Measurements from ENCODE around the gene SAMM50.

SAMM50 gene

GRCh38 chr22:43946384-43946667 lies 8.9 kb upstream of the SAMM50 start:
- no peak overlapping the region for H4K8ac ChIP-seq (ENCODE audit: low read depth, low read length)
- H3K4me3 ChIP-seq (ENCODE audit: low read length in 2 of 2), result no peak overlapping the region
- H3K23ac ChIP-seq (ENCODE audit: low read depth, low read length, poor library complexity), result peak overlapping the region; percentile 10
- no peak overlapping the region for H3K14ac ChIP-seq (ENCODE audit: low read length)
- H3K79me1 ChIP-seq (ENCODE audit: low read depth, low read length), result no peaks in the 10 kb centered on the region
- H3K4me1 ChIP-seq (ENCODE audit: control insufficient read depth in 2 of 2, insufficient read depth in 1 of 2, low read depth in 1 of 2, low read length in 2 of 2), result peaks cover 1 to 17% of the 10 kb centered on the region in 2 donors
- H3K27me3 ChIP-seq (ENCODE audit: control insufficient read depth in 3 of 3, insufficient read depth in 3 of 3, low read depth in 1 of 3, low read length in 3 of 3), result no peaks in the 10 kb centered on the region
- no peak overlapping the region for H2BK15ac ChIP-seq (ENCODE audit: low read length)
- H3K4me2 ChIP-seq (ENCODE audit: insufficient read depth, low read length, poor library complexity, severe bottlenecking), result no peak overlapping the region
- no peak overlapping the region for H2BK120ac ChIP-seq (ENCODE audit: low read depth, low read length)
- H2BK12ac ChIP-seq (ENCODE audit: low read length), result no peak overlapping the region
- no peak overlapping the region for H3K9ac ChIP-seq (ENCODE audit: low read depth, low read length, poor library complexity)
- H3K18ac ChIP-seq (ENCODE audit: low read length), result no peak overlapping the region
- peaks cover 26 to 31% of the 10 kb centered on the region in 2 donors for H3K36me3 ChIP-seq (replicated peaks in 1 of 2; ENCODE audit: control insufficient read depth in 2 of 2, insufficient read depth in 2 of 2, low read length in 2 of 2)
- WGBS, 2 donors (ENCODE audit: extremely low coverage in 2 of 2, insufficient read length in 2 of 2, insufficient replicate concordance in 1 of 2), result no CpG with 5 or more reads among the region's 7 CpGs
- peaks cover 0 to 6% of the 10 kb centered on the region in 2 donors for H3K9me3 ChIP-seq (replicated peaks in 1 of 2; ENCODE audit: control insufficient read depth in 2 of 2, insufficient read depth in 1 of 2, low read depth in 1 of 2, low read length in 2 of 2)
- DNase-seq (ENCODE audit: low spot score), result no peak
- H4K91ac ChIP-seq (ENCODE audit: low read depth, low read length, poor library complexity), result no peak overlapping the region
- H2BK5ac ChIP-seq (ENCODE audit: low read length), result no peak overlapping the region
- H3K27ac ChIP-seq (replicated peaks; ENCODE audit: low read length), result no peak overlapping the region
- no peak overlapping the region for H3K4ac ChIP-seq (ENCODE audit: low read length)
- no peak overlapping the region for H2AFZ ChIP-seq (ENCODE audit: low read length)
- H2AK5ac ChIP-seq (ENCODE audit: low read depth, low read length), result no peak overlapping the region

GRCh38 chr22:43948836-43949406 lies 6.3 kb upstream of the SAMM50 start:
- H3K27me3 ChIP-seq (ENCODE audit: control insufficient read depth in 3 of 3, insufficient read depth in 3 of 3, low read depth in 1 of 3, low read length in 3 of 3), result no peaks in the 10 kb centered on the region
- no peak overlapping the region for H3K4ac ChIP-seq (ENCODE audit: low read length)
- WGBS, 2 donors (ENCODE audit: extremely low coverage in 2 of 2, insufficient read length in 2 of 2, insufficient replicate concordance in 1 of 2), result no CpG with 5 or more reads among the region's 12 CpGs

GRCh38 chr22:43951391-43951790 lies 3.9 kb upstream of the SAMM50 start:
- no peak overlapping the region for H2BK120ac ChIP-seq (ENCODE audit: low read depth, low read length)
- peak overlapping the region; percentile 43 for H2AK5ac ChIP-seq (ENCODE audit: low read depth, low read length)
- no peak overlapping the region for H3K9ac ChIP-seq (ENCODE audit: low read depth, low read length, poor library complexity)
- no peak overlapping the region for H4K8ac ChIP-seq (ENCODE audit: low read depth, low read length)
- no peak for DNase-seq (ENCODE audit: low spot score)
- no peak overlapping the region for H2BK12ac ChIP-seq (ENCODE audit: low read length)
- H3K36me3 ChIP-seq (replicated peaks in 1 of 2; ENCODE audit: control insufficient read depth in 2 of 2, insufficient read depth in 2 of 2, low read length in 2 of 2), result peaks cover 0 to 3% of the 10 kb centered on the region in 2 donors
- no peak overlapping the region for H3K14ac ChIP-seq (ENCODE audit: low read length)
- H3K27ac ChIP-seq (replicated peaks; ENCODE audit: low read length), result no peak overlapping the region
- H2BK5ac ChIP-seq (ENCODE audit: low read length), result peak overlapping the region; percentile 58
- no peak overlapping the region for H2BK15ac ChIP-seq (ENCODE audit: low read length)
- H2AFZ ChIP-seq (ENCODE audit: low read length), result no peak overlapping the region
- H3K79me1 ChIP-seq (ENCODE audit: low read depth, low read length), result peaks cover 4% of the 10 kb centered on the region
- peaks cover 4 to 19% of the 10 kb centered on the region in 2 donors for H3K4me1 ChIP-seq (ENCODE audit: control insufficient read depth in 2 of 2, insufficient read depth in 1 of 2, low read depth in 1 of 2, low read length in 2 of 2)
- peak overlapping the region in 1 of 2 donors; percentile 21 for H3K4me3 ChIP-seq (ENCODE audit: low read length in 2 of 2)
- WGBS, 2 donors (ENCODE audit: extremely low coverage in 2 of 2, insufficient read length in 2 of 2, insufficient replicate concordance in 1 of 2), result no CpG with 5 or more reads among the region's 5 CpGs
- H3K18ac ChIP-seq (ENCODE audit: low read length), result no peak overlapping the region
- no peak overlapping the region for H3K4ac ChIP-seq (ENCODE audit: low read length)
- H3K4me2 ChIP-seq (ENCODE audit: insufficient read depth, low read length, poor library complexity, severe bottlenecking), result no peak overlapping the region
- H3K23ac ChIP-seq (ENCODE audit: low read depth, low read length, poor library complexity), result no peak overlapping the region
- H3K27me3 ChIP-seq (ENCODE audit: control insufficient read depth in 3 of 3, insufficient read depth in 3 of 3, low read depth in 1 of 3, low read length in 3 of 3), result no peaks in the 10 kb centered on the region
- no peaks in the 10 kb centered on the region for H3K9me3 ChIP-seq (replicated peaks in 1 of 2; ENCODE audit: control insufficient read depth in 2 of 2, insufficient read depth in 1 of 2, low read depth in 1 of 2, low read length in 2 of 2)
- H4K91ac ChIP-seq (ENCODE audit: low read depth, low read length, poor library complexity), result no peak overlapping the region

More at GRCh38 chr22:43948836-43949406, 6.3 kb upstream of the SAMM50 start:
- H2BK120ac ChIP-seq (ENCODE audit: low read depth, low read length), result no peak overlapping the region
- H2AFZ ChIP-seq (ENCODE audit: low read length), result no peak overlapping the region
- H3K27ac ChIP-seq (replicated peaks; ENCODE audit: low read length), result no peak overlapping the region
- H3K9ac ChIP-seq (ENCODE audit: low read depth, low read length, poor library complexity), result no peak overlapping the region
- no peak overlapping the region for H4K8ac ChIP-seq (ENCODE audit: low read depth, low read length)
- H3K36me3 ChIP-seq (replicated peaks in 1 of 2; ENCODE audit: control insufficient read depth in 2 of 2, insufficient read depth in 2 of 2, low read length in 2 of 2), result peaks cover 11 to 12% of the 10 kb centered on the region in 2 donors
- no peak overlapping the region for H4K91ac ChIP-seq (ENCODE audit: low read depth, low read length, poor library complexity)
- no peak overlapping the region for H3K23ac ChIP-seq (ENCODE audit: low read depth, low read length, poor library complexity)
- no peak overlapping the region for H2AK5ac ChIP-seq (ENCODE audit: low read depth, low read length)
- H3K4me3 ChIP-seq (ENCODE audit: low read length in 2 of 2), result no peak overlapping the region
- H2BK12ac ChIP-seq (ENCODE audit: low read length), result no peak overlapping the region
- H3K9me3 ChIP-seq (replicated peaks in 1 of 2; ENCODE audit: control insufficient read depth in 2 of 2, insufficient read depth in 1 of 2, low read depth in 1 of 2, low read length in 2 of 2), result no peaks in the 10 kb centered on the region
- peaks cover 1 to 18% of the 10 kb centered on the region in 2 donors for H3K4me1 ChIP-seq (ENCODE audit: control insufficient read depth in 2 of 2, insufficient read depth in 1 of 2, low read depth in 1 of 2, low read length in 2 of 2)
- no peak overlapping the region for H2BK15ac ChIP-seq (ENCODE audit: low read length)
- H3K14ac ChIP-seq (ENCODE audit: low read length), result no peak overlapping the region
- no peak for DNase-seq (ENCODE audit: low spot score)
- no peaks in the 10 kb centered on the region for H3K79me1 ChIP-seq (ENCODE audit: low read depth, low read length)
- H3K18ac ChIP-seq (ENCODE audit: low read length), result no peak overlapping the region
- H3K4me2 ChIP-seq (ENCODE audit: insufficient read depth, low read length, poor library complexity, severe bottlenecking), result no peak overlapping the region
- H2BK5ac ChIP-seq (ENCODE audit: low read length), result no peak overlapping the region

- Histone ChIP-seq H3K4me1 (ENCODE audit: control insufficient read depth in 2 of 2, insufficient read depth in 1 of 2, low read depth in 1 of 2, low read length in 2 of 2) (peaks cover 6 to 13% of the 10 kb centered on the region in 2 donors), H3K23ac (ENCODE audit: low read depth, low read length, poor library complexity) (peak overlapping the region; percentile 44), H2BK12ac (ENCODE audit: low read length) (peak overlapping the region; percentile 75), H2AFZ (ENCODE audit: low read length) (no peak overlapping the region), H3K36me3 (replicated peaks in 1 of 2; ENCODE audit: control insufficient read depth in 2 of 2, insufficient read depth in 2 of 2, low read length in 2 of 2) (no peaks in the 10 kb centered on the region), H4K8ac (ENCODE audit: low read depth, low read length) (peak overlapping the region; percentile 85), H3K4me2 (ENCODE audit: insufficient read depth, low read length, poor library complexity, severe bottlenecking) (no peak overlapping the region), H2BK15ac (ENCODE audit: low read length) (no peak overlapping the region), H3K4ac (ENCODE audit: low read length) (no peak overlapping the region), H2BK5ac (ENCODE audit: low read length) (no peak overlapping the region), H2BK120ac (ENCODE audit: low read depth, low read length) (no peak overlapping the region), H3K4me3 (ENCODE audit: low read length in 2 of 2) (no peak overlapping the region), H4K91ac (ENCODE audit: low read depth, low read length, poor library complexity) (no peak overlapping the region), H3K27me3 (ENCODE audit: control insufficient read depth in 3 of 3, insufficient read depth in 3 of 3, low read depth in 1 of 3, low read length in 3 of 3) (no peaks in the 10 kb centered on the region), H3K9me3 (replicated peaks in 1 of 2; ENCODE audit: control insufficient read depth in 2 of 2, insufficient read depth in 1 of 2, low read depth in 1 of 2, low read length in 2 of 2) (no peaks in the 10 kb centered on the region), H3K9ac (ENCODE audit: low read depth, low read length, poor library complexity) (no peak overlapping the region), H3K18ac (ENCODE audit: low read length) (no peak overlapping the region), H3K79me1 (ENCODE audit: low read depth, low read length) (peaks cover 4% of the 10 kb centered on the region), H3K27ac (replicated peaks; ENCODE audit: low read length) (no peak overlapping the region), H3K14ac (ENCODE audit: low read length) (no peak overlapping the region), H2AK5ac (ENCODE audit: low read depth, low read length) (no peak overlapping the region)
- no CpG with 5 or more reads among the region's 7 CpGs for WGBS, 2 donors (ENCODE audit: extremely low coverage in 2 of 2, insufficient read length in 2 of 2, insufficient replicate concordance in 1 of 2)
- DNase-seq (ENCODE audit: low spot score), result no peak
Observed at GRCh38 chr22:43951966-43952365, 3.3 kb upstream of the SAMM50 start.
